ENCODE data around the gene EPC1. TPM values are rescaled to one million over a fixed set of nuclear protein-coding genes. Genes with fewer than 3 reads are reported as not detected.
A peak's percentile ranks its signal among the peaks of the same experiment; 100 is the strongest.

EPC1 gene
- total and polyA plus RNA-seq, 9 of the 15 experiments (the other 6 are each of a cell fraction or from before 2014, with no cell fraction given) = 7.0 to 43.6 (median 16.1) TPM

DNA sequence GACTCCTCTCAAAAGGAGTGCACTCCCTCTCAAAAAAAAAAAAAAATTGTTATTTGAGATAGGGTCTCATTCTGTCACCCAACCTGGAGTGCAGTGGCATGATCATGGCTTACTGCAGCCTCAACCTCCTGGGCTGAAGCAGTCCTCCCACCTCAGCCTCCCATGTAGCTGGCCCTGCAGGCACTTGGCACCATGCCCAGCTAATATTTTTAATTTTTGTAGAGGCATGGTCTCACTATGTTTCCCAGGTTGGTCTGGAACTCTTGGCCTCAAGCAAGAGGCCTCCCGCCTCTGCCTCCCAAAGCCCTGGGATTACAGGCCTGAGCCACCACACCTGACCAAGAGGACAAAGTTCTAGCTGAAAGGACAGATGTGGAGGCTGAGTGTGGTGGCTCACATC, 120.3 kb downstream of the EPC1 start:
- no peak overlapping the region for H3K4me2 ChIP-seq (ENCODE audit: insufficient read depth, low read length)
- no peak overlapping the region for H2AFZ ChIP-seq (ENCODE audit: low read depth, low read length)
- intact Hi-C loops (cut with micrococcal nuclease) = no loop called here
- H3K9me1 ChIP-seq (ENCODE audit: control insufficient read depth, insufficient read depth, low read length) = no peaks in the 10 kb centered on the region
- H3K27ac ChIP-seq (ENCODE audit: extremely low read depth, low read depth, low read length) = no peak overlapping the region
- H3K4me3 ChIP-seq = no peak overlapping the region
- TF ChIP-seq HMG20B (CRISPR knock-in tag; IDR thresholded peaks at IDR 0.05) (no peak), ZFPM2 (CRISPR knock-in tag; IDR thresholded peaks at IDR 0.05) (no peak), NFIC (IDR thresholded peaks at IDR 0.05) (peak; percentile 60)
- ATAC-seq (no peak), FAIRE-seq (no peak), DNase-seq (ENCODE audit: extremely low read depth in 1 of 4, low spot score in 3 of 4) (no peak)
- in situ Hi-C loops (cut with MboI) = no loop called here
- H3K79me2 ChIP-seq (ENCODE audit: control insufficient read depth, insufficient read depth, low read length) = no peaks in the 10 kb centered on the region
- no peaks in the 10 kb centered on the region for H3K4me1 ChIP-seq (replicated peaks in 1 of 2; ENCODE audit: control insufficient read depth in 2 of 2, insufficient read depth in 2 of 2, low read length in 2 of 2)
- H3K36me3 ChIP-seq (ENCODE audit: control insufficient read depth, insufficient read depth, low read length) = no peaks in the 10 kb centered on the region
- no peaks in the 10 kb centered on the region for H4K20me1 ChIP-seq (replicated peaks; ENCODE audit: control insufficient read depth, insufficient read depth, low read length)
- WGBS (ENCODE audit: insufficient coverage, low coverage, missing lambda C conversion rate) = 33% methylated on average over 1 of the region's 1 CpG
- no peak overlapping the region for H3K9ac ChIP-seq (ENCODE audit: insufficient read depth in 1 of 2, low read depth in 2 of 2, low read length in 2 of 2)
- no TSS peak for BruUV-seq (replicated peaks)
- H3K27me3 ChIP-seq (ENCODE audit: control insufficient read depth in 2 of 2, insufficient read depth in 2 of 2, low read length in 2 of 2) = no peaks in the 10 kb centered on the region
- CTCF ChIA-PET (ENCODE audit: low intra/inter-chr PET ratio) = no interaction called here
- no peaks in the 10 kb centered on the region for H3K9me3 ChIP-seq (replicated peaks; ENCODE audit: control insufficient read depth, insufficient read depth, low read depth, low read length)
- POLR2A ChIA-PET = no interaction called here

DNA sequence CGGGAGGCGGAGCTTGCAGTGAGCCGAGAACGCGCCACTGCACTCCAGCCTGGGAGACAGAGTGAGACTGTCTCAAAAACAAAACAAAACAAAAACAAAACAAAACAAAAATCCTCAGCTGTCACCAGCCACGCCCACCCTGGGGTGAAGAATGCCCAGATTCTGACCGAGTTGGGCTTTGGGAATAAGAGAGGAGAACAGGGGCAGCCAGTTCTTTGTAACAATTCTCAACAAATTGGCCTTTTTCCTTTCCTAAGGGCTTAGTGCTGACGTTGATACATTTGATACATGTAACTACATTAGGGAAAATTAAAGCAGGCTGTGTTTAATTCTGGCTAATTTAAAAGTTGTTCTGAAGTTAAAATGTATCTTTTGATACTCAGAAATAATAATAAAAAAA, 121.0 kb downstream of the EPC1 start:
- Histone ChIP-seq H3K4me2 (ENCODE audit: insufficient read depth, low read length) (no peak overlapping the region), H3K4me1 (replicated peaks in 1 of 2; ENCODE audit: control insufficient read depth in 2 of 2, insufficient read depth in 2 of 2, low read length in 2 of 2) (no peaks in the 10 kb centered on the region), H3K9ac (ENCODE audit: insufficient read depth in 1 of 2, low read depth in 2 of 2, low read length in 2 of 2) (no peak overlapping the region), H3K27ac (ENCODE audit: extremely low read depth, low read depth, low read length) (no peak overlapping the region), H2AFZ (ENCODE audit: low read depth, low read length) (no peak overlapping the region), H3K79me2 (ENCODE audit: control insufficient read depth, insufficient read depth, low read length) (no peaks in the 10 kb centered on the region), H3K36me3 (ENCODE audit: control insufficient read depth, insufficient read depth, low read length) (no peaks in the 10 kb centered on the region), H3K4me3 (no peak overlapping the region), H4K20me1 (replicated peaks; ENCODE audit: control insufficient read depth, insufficient read depth, low read length) (no peaks in the 10 kb centered on the region), H3K9me3 (replicated peaks; ENCODE audit: control insufficient read depth, insufficient read depth, low read depth, low read length) (no peaks in the 10 kb centered on the region), H3K27me3 (ENCODE audit: control insufficient read depth in 2 of 2, insufficient read depth in 2 of 2, low read length in 2 of 2) (no peaks in the 10 kb centered on the region), H3K9me1 (ENCODE audit: control insufficient read depth, insufficient read depth, low read length) (no peaks in the 10 kb centered on the region)
- ATAC-seq = no peak
- no peak for FAIRE-seq
- no peak for DNase-seq (ENCODE audit: extremely low read depth in 1 of 4, low spot score in 3 of 4)
- ChIA-PET POLR2A (no interaction called here), CTCF (ENCODE audit: low intra/inter-chr PET ratio) (no interaction called here)
- in situ Hi-C loops (cut with MboI) = no loop called here
- 12% methylated on average over 3 of the region's 8 CpGs for WGBS (ENCODE audit: insufficient coverage, low coverage, missing lambda C conversion rate)
- intact Hi-C loops (cut with micrococcal nuclease) = no loop called here
- BruUV-seq (replicated peaks) = no TSS peak
- TF ChIP-seq, protein P1, sequence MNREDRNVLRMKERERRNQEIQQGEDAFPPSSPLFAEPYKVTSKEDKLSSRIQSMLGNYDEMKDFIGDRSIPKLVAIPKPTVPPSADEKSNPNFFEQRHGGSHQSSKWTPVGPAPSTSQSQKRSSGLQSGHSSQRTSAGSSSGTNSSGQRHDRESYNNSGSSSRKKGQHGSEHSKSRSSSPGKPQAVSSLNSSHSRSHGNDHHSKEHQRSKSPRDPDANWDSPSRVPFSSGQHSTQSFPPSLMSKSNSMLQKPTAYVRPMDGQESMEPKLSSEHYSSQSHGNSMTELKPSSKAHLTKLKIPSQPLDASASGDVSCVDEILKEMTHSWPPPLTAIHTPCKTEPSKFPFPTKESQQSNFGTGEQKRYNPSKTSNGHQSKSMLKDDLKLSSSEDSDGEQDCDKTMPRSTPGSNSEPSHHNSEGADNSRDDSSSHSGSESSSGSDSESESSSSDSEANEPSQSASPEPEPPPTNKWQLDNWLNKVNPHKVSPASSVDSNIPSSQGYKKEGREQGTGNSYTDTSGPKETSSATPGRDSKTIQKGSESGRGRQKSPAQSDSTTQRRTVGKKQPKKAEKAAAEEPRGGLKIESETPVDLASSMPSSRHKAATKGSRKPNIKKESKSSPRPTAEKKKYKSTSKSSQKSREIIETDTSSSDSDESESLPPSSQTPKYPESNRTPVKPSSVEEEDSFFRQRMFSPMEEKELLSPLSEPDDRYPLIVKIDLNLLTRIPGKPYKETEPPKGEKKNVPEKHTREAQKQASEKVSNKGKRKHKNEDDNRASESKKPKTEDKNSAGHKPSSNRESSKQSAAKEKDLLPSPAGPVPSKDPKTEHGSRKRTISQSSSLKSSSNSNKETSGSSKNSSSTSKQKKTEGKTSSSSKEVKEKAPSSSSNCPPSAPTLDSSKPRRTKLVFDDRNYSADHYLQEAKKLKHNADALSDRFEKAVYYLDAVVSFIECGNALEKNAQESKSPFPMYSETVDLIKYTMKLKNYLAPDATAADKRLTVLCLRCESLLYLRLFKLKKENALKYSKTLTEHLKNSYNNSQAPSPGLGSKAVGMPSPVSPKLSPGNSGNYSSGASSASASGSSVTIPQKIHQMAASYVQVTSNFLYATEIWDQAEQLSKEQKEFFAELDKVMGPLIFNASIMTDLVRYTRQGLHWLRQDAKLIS (CRISPR knock-in tag; IDR thresholded peaks at IDR 0.05) = no peak
- TF ChIP-seq, protein P2, sequence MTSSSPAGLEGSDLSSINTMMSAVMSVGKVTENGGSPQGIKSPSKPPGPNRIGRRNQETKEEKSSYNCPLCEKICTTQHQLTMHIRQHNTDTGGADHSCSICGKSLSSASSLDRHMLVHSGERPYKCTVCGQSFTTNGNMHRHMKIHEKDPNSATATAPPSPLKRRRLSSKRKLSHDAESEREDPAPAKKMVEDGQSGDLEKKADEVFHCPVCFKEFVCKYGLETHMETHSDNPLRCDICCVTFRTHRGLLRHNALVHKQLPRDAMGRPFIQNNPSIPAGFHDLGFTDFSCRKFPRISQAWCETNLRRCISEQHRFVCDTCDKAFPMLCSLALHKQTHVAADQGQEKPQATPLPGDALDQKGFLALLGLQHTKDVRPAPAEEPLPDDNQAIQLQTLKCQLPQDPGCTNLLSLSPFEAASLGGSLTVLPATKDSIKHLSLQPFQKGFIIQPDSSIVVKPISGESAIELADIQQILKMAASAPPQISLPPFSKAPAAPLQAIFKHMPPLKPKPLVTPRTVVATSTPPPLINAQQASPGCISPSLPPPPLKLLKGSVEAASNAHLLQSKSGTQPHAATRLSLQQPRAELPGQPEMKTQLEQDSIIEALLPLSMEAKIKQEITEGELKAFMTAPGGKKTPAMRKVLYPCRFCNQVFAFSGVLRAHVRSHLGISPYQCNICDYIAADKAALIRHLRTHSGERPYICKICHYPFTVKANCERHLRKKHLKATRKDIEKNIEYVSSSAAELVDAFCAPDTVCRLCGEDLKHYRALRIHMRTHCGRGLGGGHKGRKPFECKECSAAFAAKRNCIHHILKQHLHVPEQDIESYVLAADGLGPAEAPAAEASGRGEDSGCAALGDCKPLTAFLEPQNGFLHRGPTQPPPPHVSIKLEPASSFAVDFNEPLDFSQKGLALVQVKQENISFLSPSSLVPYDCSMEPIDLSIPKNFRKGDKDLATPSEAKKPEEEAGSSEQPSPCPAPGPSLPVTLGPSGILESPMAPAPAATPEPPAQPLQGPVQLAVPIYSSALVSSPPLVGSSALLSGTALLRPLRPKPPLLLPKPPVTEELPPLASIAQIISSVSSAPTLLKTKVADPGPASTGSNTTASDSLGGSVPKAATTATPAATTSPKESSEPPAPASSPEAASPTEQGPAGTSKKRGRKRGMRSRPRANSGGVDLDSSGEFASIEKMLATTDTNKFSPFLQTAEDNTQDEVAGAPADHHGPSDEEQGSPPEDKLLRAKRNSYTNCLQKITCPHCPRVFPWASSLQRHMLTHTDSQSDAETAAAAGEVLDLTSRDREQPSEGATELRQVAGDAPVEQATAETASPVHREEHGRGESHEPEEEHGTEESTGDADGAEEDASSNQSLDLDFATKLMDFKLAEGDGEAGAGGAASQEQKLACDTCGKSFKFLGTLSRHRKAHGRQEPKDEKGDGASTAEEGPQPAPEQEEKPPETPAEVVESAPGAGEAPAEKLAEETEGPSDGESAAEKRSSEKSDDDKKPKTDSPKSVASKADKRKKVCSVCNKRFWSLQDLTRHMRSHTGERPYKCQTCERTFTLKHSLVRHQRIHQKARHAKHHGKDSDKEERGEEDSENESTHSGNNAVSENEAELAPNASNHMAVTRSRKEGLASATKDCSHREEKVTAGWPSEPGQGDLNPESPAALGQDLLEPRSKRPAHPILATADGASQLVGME (CRISPR knock-in tag; IDR thresholded peaks at IDR 0.05) = no peak
- TF ChIP-seq SNRNP70 (optimal IDR thresholded peaks at IDR 0.05; ENCODE audit: low read depth, low read length) = no peak
- TF ChIP-seq MCM5 (IDR thresholded peaks at IDR 0.05; ENCODE audit: low read depth) = no peak

All from K562 (cell line).